ENCODE data around the gene COL3A1.

Gene COL3A1

GRCh38 chr2:188973641-188974040, 532 bp upstream of the COL3A1 start:
- no peak for TF ChIP-seq CTCF (IDR thresholded peaks at IDR 0.05; ENCODE audit: low read depth, low read length)
- no peak for DNase-seq (ENCODE audit: extremely low read depth, low read depth)

- TF ChIP-seq CTCF (IDR thresholded peaks at IDR 0.05; ENCODE audit: low read depth, low read length): no peak
- DNase-seq (ENCODE audit: extremely low read depth, low read depth): peak; percentile 93
Measured at GRCh38 chr2:188975497-188976102, 1.4 kb downstream of the COL3A1 start.

GRCh38 chr2:188976545-188977268, 2.5 kb downstream of the COL3A1 start:
- peak; percentile 64 for TF ChIP-seq CTCF (IDR thresholded peaks at IDR 0.05; ENCODE audit: low read depth, low read length)
- peak; percentile 52 for DNase-seq (ENCODE audit: extremely low read depth, low read depth)

GRCh38 chr2:188977317-188977716, 3.1 kb downstream of the COL3A1 start:
- TF ChIP-seq CTCF (IDR thresholded peaks at IDR 0.05; ENCODE audit: low read depth, low read length): no peak

GRCh38 chr2:188978291-188979081, 4.3 kb downstream of the COL3A1 start:
- peak; percentile 54 for DNase-seq (ENCODE audit: extremely low read depth, low read depth)
- peak; percentile 51 for TF ChIP-seq CTCF (IDR thresholded peaks at IDR 0.05; ENCODE audit: low read depth, low read length)

More at GRCh38 chr2:188977317-188977716, 3.1 kb downstream of the COL3A1 start:
- DNase-seq (ENCODE audit: extremely low read depth, low read depth): no peak

GRCh38 chr2:188979187-188980114, 5.3 kb downstream of the COL3A1 start:
- no peak for TF ChIP-seq CTCF (IDR thresholded peaks at IDR 0.05; ENCODE audit: low read depth, low read length)
- DNase-seq (ENCODE audit: extremely low read depth, low read depth): no peak

All from AG09319 (cell line).